Measurements from ENCODE around the gene IL17REL.

The IL17REL gene

DNA sequence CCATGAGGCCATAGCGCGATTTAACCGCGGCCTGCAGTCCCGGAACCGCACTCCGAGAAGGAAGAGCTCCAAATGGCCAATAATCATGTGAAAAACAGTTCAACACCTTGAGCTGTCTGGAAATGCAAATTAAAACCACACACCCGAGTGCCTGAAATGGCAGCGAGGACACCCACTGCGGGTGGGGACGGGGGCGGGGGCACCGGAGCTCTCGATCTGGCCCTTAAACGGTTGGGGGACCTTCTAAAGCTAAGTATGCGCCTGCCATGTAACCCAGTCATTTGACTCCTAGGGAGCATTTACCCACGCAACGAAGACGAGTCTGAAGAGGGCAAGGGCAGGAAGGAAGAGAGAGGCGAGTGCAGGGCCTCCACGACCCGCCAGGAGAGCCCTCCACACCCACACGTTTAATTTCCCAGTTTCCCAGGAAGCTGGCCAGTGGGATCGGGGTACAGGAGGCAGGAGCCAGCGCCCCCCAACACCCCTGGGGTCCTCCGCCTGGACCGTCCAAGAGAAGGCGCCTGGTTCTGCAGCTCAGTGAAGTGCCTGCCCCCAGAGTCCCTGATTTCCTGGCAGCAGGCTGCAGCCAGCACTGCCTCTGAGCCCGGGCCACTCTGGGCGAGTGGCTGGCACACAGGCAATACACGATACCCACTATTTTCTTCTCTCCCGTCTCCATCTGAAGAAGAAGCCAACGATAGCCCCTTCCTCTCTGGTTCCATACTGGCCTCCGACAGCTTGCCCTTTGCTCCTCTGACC lies 43.8 kb upstream of the IL17REL start:
- no peaks in the 10 kb centered on the region for H3K9me3 ChIP-seq (ENCODE audit: control insufficient read depth, insufficient read depth, low read length)
- H3K4me1 ChIP-seq (ENCODE audit: control insufficient read depth, insufficient read depth, low read length), result no peaks in the 10 kb centered on the region
- no peaks in the 10 kb centered on the region; the same call in 1 of the 2 replicates for H3K36me3 ChIP-seq (ENCODE audit: control insufficient read depth, insufficient read depth, low read length)
- H3K27me3 ChIP-seq (ENCODE audit: control insufficient read depth, insufficient read depth, low read length), result no peaks in the 10 kb centered on the region; the same call in 1 of the 2 replicates
- no peak overlapping the region for H3K27ac ChIP-seq (ENCODE audit: low read length)
- WGBS (ENCODE audit: insufficient coverage, insufficient read length), result no CpG with 5 or more reads among the region's 34 CpGs
- no peak overlapping the region for H3K4me3 ChIP-seq (ENCODE audit: low read length)
- DNase-seq (ENCODE audit: low read depth, low spot score), result no peak

DNA sequence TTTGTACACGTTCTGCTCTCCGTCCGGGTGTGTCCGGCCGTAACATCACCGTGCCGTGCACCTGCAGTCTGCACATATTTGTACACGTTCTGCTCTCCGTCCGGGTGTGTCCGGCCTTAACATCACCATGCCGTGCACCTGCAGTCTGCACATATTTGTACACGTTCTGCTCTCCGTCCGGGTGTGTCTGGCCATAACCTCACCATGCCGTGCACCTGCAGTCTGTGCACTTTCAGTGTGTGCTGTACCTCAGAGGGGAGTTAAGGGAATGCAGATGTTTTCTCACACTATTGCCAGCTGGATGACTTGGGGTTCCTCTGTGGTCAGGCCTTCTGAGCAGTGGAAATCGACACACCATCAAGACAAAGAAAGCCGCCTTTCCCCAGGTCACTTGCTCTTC lies 41.3 kb upstream of the IL17REL start:
- Histone ChIP-seq H3K27ac (ENCODE audit: low read length) (no peak overlapping the region), H3K36me3 (ENCODE audit: control insufficient read depth, insufficient read depth, low read length) (no peaks in the 10 kb centered on the region; the same call in 1 of the 2 replicates), H3K9me3 (ENCODE audit: control insufficient read depth, insufficient read depth, low read length) (no peaks in the 10 kb centered on the region), H3K4me1 (ENCODE audit: control insufficient read depth, insufficient read depth, low read length) (no peaks in the 10 kb centered on the region), H3K4me3 (ENCODE audit: low read length) (no peak overlapping the region), H3K27me3 (ENCODE audit: control insufficient read depth, insufficient read depth, low read length) (no peaks in the 10 kb centered on the region; the same call in 1 of the 2 replicates)
- WGBS (ENCODE audit: insufficient coverage, insufficient read length), result no CpG with 5 or more reads among the region's 18 CpGs
- DNase-seq (ENCODE audit: low read depth, low spot score), result no peak

DNA sequence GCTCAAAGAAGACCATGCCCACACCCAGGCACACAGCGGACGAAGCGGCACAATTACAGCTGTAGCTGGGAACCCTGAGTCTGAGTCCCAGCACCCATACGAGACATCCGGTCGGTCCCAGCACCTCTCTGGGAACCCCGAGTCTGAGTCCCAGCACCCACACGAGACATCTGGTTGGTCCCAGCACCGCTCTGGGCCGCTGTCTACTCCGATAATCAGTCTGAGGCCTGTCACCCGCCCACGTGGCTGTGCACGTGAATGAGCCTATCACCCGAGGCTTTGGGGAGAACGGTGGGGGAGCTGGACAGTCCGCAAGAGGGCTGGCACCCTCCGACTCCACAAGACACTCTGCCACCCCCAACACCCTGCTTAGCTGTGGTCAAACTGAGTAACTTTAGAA lies 39.4 kb upstream of the IL17REL start:
- H3K4me3 ChIP-seq (ENCODE audit: low read length), result no peak overlapping the region
- no peaks in the 10 kb centered on the region for H3K36me3 ChIP-seq (ENCODE audit: control insufficient read depth, insufficient read depth, low read length)
- no peaks in the 10 kb centered on the region for H3K4me1 ChIP-seq (ENCODE audit: control insufficient read depth, insufficient read depth, low read length)
- WGBS (ENCODE audit: insufficient coverage, insufficient read length), result no CpG with 5 or more reads among the region's 18 CpGs
- H3K9me3 ChIP-seq (ENCODE audit: control insufficient read depth, insufficient read depth, low read length), result no peaks in the 10 kb centered on the region
- DNase-seq (ENCODE audit: low read depth, low spot score), result no peak
- no peak overlapping the region for H3K27ac ChIP-seq (ENCODE audit: low read length)
- no peaks in the 10 kb centered on the region for H3K27me3 ChIP-seq (ENCODE audit: control insufficient read depth, insufficient read depth, low read length)

DNA sequence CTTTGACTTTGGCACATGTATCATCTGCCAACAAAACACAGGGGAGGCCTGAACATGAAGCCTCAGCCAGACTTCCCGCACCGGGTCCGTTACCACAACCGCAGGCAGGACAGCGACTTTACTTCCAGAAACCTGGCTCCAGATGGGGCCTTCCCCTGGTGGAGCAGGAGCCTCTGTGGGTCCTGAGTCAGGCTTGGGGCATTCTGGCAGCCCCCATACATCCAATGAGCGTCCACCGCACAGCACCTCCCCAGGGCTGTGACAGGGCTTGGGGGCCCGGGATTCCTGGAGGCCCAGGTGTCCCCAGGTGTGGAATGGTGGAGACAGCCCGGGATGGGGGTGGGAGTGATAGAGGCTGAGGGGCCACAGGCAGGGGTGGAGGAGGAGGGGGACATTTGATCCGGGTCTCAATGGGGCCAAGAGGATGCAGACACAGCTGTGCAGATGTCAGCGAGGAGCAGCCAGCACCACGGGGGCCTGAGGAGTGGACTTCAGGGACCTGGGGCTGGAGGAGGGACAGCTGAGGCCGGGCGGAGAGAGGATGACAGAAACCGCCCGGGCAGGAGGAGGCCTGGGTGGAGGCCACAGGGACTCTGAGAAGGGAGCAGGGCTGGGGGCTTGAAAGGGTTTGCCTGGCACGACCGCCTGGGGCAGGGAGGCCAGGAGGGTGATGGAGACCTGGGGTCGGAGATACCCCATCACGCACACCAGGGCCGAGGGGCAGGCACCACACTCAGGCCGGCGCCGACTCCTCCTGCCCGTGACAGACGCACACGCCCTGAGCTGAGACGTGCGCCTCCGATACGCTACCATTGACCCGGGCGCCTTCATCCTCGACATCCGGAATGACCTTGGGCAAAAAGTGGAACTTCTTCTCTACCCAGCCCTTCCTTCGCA lies 37.0 kb upstream of the IL17REL start:
- DNase-seq (ENCODE audit: low read depth, low spot score), result no peak
- Histone ChIP-seq H3K4me1 (ENCODE audit: control insufficient read depth, insufficient read depth, low read length) (no peaks in the 10 kb centered on the region), H3K27ac (ENCODE audit: low read length) (no peak overlapping the region), H3K27me3 (ENCODE audit: control insufficient read depth, insufficient read depth, low read length) (no peaks in the 10 kb centered on the region), H3K36me3 (ENCODE audit: control insufficient read depth, insufficient read depth, low read length) (no peaks in the 10 kb centered on the region), H3K9me3 (ENCODE audit: control insufficient read depth, insufficient read depth, low read length) (no peaks in the 10 kb centered on the region), H3K4me3 (ENCODE audit: low read length) (no peak overlapping the region)
- no CpG with 5 or more reads among the region's 36 CpGs for WGBS (ENCODE audit: insufficient coverage, insufficient read length)

DNA sequence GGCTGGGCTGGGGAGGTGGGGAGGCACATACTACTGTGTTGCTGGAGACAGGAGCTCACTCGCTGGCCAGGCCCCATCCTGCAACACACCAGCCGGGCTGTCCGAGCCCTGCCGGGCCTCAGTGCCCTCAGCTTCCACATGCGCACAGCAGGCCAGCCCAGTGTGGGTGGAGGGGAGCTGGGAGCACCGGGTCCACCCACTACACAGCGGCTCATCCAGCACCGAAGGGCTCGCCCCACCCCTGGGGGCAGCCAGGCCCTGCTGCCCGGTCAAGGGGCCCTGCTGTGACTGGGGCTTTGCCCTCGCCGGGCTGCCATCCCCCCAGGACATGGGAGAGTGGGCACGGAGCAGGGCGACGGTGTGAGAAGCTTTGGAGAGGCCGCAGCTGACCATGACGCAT lies 36.3 kb upstream of the IL17REL start:
- DNase-seq (ENCODE audit: low read depth, low spot score), result no peak
- no peaks in the 10 kb centered on the region for H3K9me3 ChIP-seq (ENCODE audit: control insufficient read depth, insufficient read depth, low read length)
- no peak overlapping the region for H3K27ac ChIP-seq (ENCODE audit: low read length)
- H3K4me3 ChIP-seq (ENCODE audit: low read length), result no peak overlapping the region
- no CpG with 5 or more reads among the region's 17 CpGs for WGBS (ENCODE audit: insufficient coverage, insufficient read length)
- H3K36me3 ChIP-seq (ENCODE audit: control insufficient read depth, insufficient read depth, low read length), result no peaks in the 10 kb centered on the region
- H3K4me1 ChIP-seq (ENCODE audit: control insufficient read depth, insufficient read depth, low read length), result no peaks in the 10 kb centered on the region; the same call in 1 of the 2 replicates
- no peaks in the 10 kb centered on the region for H3K27me3 ChIP-seq (ENCODE audit: control insufficient read depth, insufficient read depth, low read length)

DNA sequence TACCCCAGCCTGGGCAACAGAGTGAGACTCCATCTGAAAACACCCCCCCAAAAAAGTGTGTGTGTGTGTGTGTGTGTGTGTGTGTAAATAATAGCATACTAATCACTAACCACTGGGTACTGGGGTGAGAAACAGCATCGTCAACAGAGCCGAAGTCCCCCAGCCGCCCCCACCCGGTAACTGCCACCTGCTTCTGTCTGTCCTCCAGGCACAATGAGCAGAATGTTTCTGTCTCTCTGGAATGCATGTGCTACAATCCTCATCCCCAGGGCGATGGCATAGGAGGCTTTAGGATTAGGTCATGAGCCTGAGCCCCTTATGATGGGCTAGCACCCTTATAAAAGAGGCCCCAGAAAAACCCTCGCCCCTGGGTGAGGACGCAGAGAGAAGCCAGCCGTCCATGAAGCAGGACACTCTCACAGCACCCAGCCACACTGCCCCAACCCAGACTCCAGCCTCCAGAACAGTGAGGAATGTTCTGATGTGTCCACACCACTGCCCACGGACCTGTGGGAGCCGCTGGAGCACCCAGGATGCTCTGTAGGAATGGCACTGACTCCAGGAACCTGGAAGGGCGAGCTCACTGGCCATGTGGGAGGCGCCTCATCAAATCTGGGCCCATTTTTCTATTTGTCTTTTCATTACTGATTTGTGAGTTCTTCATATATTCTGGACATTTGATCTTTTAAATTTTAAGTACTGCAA lies 35.6 kb upstream of the IL17REL start:
- H3K36me3 ChIP-seq (ENCODE audit: control insufficient read depth, insufficient read depth, low read length), result no peaks in the 10 kb centered on the region
- H3K27me3 ChIP-seq (ENCODE audit: control insufficient read depth, insufficient read depth, low read length), result no peaks in the 10 kb centered on the region
- H3K4me1 ChIP-seq (ENCODE audit: control insufficient read depth, insufficient read depth, low read length), result no peaks in the 10 kb centered on the region; the same call in 1 of the 2 replicates
- no peaks in the 10 kb centered on the region for H3K9me3 ChIP-seq (ENCODE audit: control insufficient read depth, insufficient read depth, low read length)
- H3K27ac ChIP-seq (ENCODE audit: low read length), result no peak overlapping the region
- no CpG with 5 or more reads among the region's 12 CpGs for WGBS (ENCODE audit: insufficient coverage, insufficient read length)
- DNase-seq (ENCODE audit: low read depth, low spot score), result no peak
- no peak overlapping the region for H3K4me3 ChIP-seq (ENCODE audit: low read length)

DNA sequence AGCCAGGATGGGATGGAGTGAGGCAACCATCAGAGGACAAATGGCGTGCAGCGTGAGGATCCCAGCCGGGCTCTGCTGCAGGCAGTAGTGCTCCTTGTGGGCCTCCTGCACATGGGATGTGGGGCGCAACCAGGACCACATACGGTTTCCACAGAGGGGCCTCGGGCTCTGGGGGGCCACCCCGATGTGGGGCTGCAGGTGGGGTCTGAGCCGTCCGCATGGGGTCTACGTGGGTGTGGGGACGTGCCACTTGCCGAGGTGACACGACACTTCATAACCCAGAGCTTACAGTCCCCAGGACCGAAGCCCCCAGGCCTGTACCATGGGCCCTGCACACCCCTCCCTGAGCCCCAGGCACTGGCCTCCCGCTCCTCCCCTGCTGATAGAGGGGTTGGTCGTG lies 34.8 kb upstream of the IL17REL start:
- no peak for DNase-seq (ENCODE audit: low read depth, low spot score)
- Histone ChIP-seq H3K27me3 (ENCODE audit: control insufficient read depth, insufficient read depth, low read length) (no peaks in the 10 kb centered on the region), H3K36me3 (ENCODE audit: control insufficient read depth, insufficient read depth, low read length) (no peaks in the 10 kb centered on the region), H3K9me3 (ENCODE audit: control insufficient read depth, insufficient read depth, low read length) (no peaks in the 10 kb centered on the region), H3K4me1 (ENCODE audit: control insufficient read depth, insufficient read depth, low read length) (no peaks in the 10 kb centered on the region; the same call in 1 of the 2 replicates), H3K4me3 (ENCODE audit: low read length) (no peak overlapping the region), H3K27ac (ENCODE audit: low read length) (no peak overlapping the region)
- WGBS (ENCODE audit: insufficient coverage, insufficient read length), result no CpG with 5 or more reads among the region's 16 CpGs

DNA sequence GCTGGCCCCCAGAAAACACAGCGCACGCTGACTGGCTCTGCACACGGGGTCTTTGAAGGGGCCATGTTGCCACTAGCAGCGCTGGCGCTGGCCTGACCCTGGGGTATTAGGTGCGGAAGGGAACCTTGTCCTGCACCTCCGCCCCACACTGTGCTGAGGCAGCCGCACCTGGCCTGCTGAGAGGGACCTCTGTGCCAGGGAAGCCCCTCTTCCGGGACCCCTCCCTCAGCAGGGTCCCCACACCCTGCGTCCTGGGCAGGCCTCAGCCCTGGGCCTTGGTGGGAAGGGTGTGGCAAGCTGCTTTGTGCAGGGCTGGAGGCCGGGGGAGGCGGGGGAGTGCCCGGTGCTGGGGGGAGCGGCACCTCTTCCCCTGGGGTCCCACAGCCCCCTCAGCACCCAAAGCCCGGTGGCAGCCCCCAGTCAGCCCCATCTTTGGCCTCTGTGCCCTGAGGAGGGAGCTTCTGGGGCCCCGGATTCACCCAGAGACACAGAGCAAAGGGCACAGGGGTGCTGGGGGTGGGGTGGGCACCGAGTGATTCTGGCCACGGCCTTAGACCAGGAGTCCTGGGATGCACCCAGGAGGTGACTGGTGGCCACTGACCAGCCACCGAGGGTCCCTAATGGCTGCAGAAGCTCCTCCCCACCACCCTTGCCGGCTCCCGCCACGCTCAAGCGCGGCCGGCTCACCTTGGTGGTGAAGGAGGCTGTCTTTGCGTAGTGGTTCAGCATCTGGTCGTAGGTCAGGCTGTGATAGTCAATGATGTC lies 34.1 kb upstream of the IL17REL start:
- Histone ChIP-seq H3K27ac (ENCODE audit: low read length) (no peak overlapping the region), H3K27me3 (ENCODE audit: control insufficient read depth, insufficient read depth, low read length) (no peaks in the 10 kb centered on the region), H3K9me3 (ENCODE audit: control insufficient read depth, insufficient read depth, low read length) (no peaks in the 10 kb centered on the region), H3K36me3 (ENCODE audit: control insufficient read depth, insufficient read depth, low read length) (no peaks in the 10 kb centered on the region; the same call in 1 of the 2 replicates), H3K4me1 (ENCODE audit: control insufficient read depth, insufficient read depth, low read length) (no peaks in the 10 kb centered on the region; the same call in 1 of the 2 replicates), H3K4me3 (ENCODE audit: low read length) (no peak overlapping the region)
- no peak for DNase-seq (ENCODE audit: low read depth, low spot score)
- no CpG with 5 or more reads among the region's 27 CpGs for WGBS (ENCODE audit: insufficient coverage, insufficient read length)

DNA sequence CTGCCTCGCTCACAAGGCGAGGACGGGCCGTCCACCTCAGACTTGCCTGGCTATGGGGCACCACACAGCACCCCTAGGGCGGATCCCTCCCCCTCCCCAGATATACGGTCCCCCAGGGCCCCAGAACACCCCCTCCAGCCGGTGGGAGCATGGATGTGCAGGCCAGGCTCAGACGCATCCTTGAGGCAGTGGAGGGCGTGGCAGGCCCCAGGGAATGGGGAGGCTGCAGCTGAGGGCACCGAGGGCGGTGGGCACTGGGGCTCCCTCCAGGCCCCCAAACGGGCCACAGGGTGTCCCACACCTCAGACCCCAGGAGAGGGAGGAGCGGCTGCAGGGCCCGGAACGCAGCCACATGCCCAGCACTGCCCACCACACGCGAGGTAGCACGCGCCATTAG lies 33.5 kb upstream of the IL17REL start:
- DNase-seq (ENCODE audit: low read depth, low spot score), result no peak
- Histone ChIP-seq H3K27ac (ENCODE audit: low read length) (no peak overlapping the region), H3K27me3 (ENCODE audit: control insufficient read depth, insufficient read depth, low read length) (no peaks in the 10 kb centered on the region), H3K4me1 (ENCODE audit: control insufficient read depth, insufficient read depth, low read length) (no peaks in the 10 kb centered on the region; the same call in 1 of the 2 replicates), H3K4me3 (ENCODE audit: low read length) (no peak overlapping the region), H3K36me3 (ENCODE audit: control insufficient read depth, insufficient read depth, low read length) (no peaks in the 10 kb centered on the region; the same call in 1 of the 2 replicates), H3K9me3 (ENCODE audit: control insufficient read depth, insufficient read depth, low read length) (no peaks in the 10 kb centered on the region)
- no CpG with 5 or more reads among the region's 19 CpGs for WGBS (ENCODE audit: insufficient coverage, insufficient read length)
